HepG2 (cell line): ENCODE results near the gene RAB33B. TPM values are rescaled to one million over a fixed set of nuclear protein-coding genes. Genes with fewer than 3 reads are reported as not detected.

Source experiments
- ATAC-seq: fragments of 200-7000 bp; cut with Tn5 transposase; 3 replicates; pipeline ENCODE4 v1.9.1; 2020; ENCODE audit warnings: mild to moderate bottlenecking, moderate library complexity
- BruUV-seq: library from RNA; stranded (reverse); fragments of 400-500 nt; replicated peaks from 2 replicates; lab custom pipeline; 2021; lab: Mats Ljungman, UMichigan
- CTCF ChIA-PET: fragments of 300-600 bp; formaldehyde crosslinking; extraction: SDS; loops from one replicate; lab custom pipeline; 2021; ENCODE audit warnings: low total read pairs, inconsistent platforms, low intra/inter-chr PET ratio; lab: Yijun Ruan, JAX
- POLR2A ChIA-PET: fragments of 350-600 bp; sonication (Branson Sonifier 250); formaldehyde crosslinking; loops from one replicate; lab custom pipeline; 2020; ENCODE audit warnings: antibody characterized with exemption, inconsistent platforms; lab: Yijun Ruan, JAX
- DNase-seq: peaks from one replicate; pipeline ENCODE4 v3.0.0-alpha.2; 2015; ENCODE audit warnings: low spot score
- FAIRE-seq: peaks from 3 replicates; lab custom pipeline; 2011; peaks lifted over from hg19 to GRCh38; lab: Jason Lieb, UNC
- H2AFZ ChIP-seq: one replicate; pipeline ENCODE4 v1.6.1; 2011; ENCODE audit warnings: low read length, inconsistent platforms
- H3K27ac ChIP-seq: fragments of 300-600 bp; 3 replicates; pipeline ENCODE4 v1.8.0; 2011; ENCODE audit warnings: mixed run types, mild to moderate bottlenecking, mixed read lengths, low read length, inconsistent platforms; ENCODE audit not compliant: insufficient read depth; ENCODE audit errors: extremely low read length
- H3K27me3 ChIP-seq, 2 experiments: fragments of 200-600 bp in 1 of 2; 2 replicates in 1 of 2; 3 replicates in 1 of 2; pipeline versions ENCODE4 v1.6.0 to v1.8.0; 2011; ENCODE audit warnings: low read length in 2 of 2, mild to moderate bottlenecking in 2 of 2, moderate library complexity in 2 of 2, inconsistent platforms in 1 of 2; ENCODE audit not compliant: insufficient read depth in 2 of 2, control insufficient read depth in 1 of 2
- H3K36me3 ChIP-seq, 2 experiments: fragments of 200-600 bp in 1 of 2; replicated peaks in 1 of 2; 2 replicates in 1 of 2; 3 replicates in 1 of 2; pipeline versions ENCODE4 v1.5.1 to v1.8.0; 2011; ENCODE audit warnings: low read length in 2 of 2, inconsistent platforms in 1 of 2; ENCODE audit not compliant: insufficient read depth in 2 of 2, control insufficient read depth in 1 of 2
- H3K4me1 ChIP-seq: 2 replicates; pipeline ENCODE4 v1.5.1; 2012; ENCODE audit warnings: low read length, inconsistent platforms; ENCODE audit not compliant: insufficient read depth
- H3K4me2 ChIP-seq: 2 replicates; pipeline ENCODE4 v1.6.0; 2011; ENCODE audit warnings: low read depth, low read length, inconsistent platforms
- H3K4me3 ChIP-seq, 3 experiments: fragments of 200-600 bp in 1 of 3; sonication (generic), shearing (Covaris generic) in 1 of 3; replicated peaks in 1 of 3; 2 replicates each; pipeline ENCODE4 v1.5.1; 2011 to 2016; ENCODE audit warnings: low read length in 3 of 3, inconsistent platforms in 2 of 3, low read depth in 2 of 3, mild to moderate bottlenecking in 2 of 3, control low read depth in 1 of 3, mixed read lengths in 1 of 3; ENCODE audit not compliant: insufficient read depth in 1 of 3
- H3K79me2 ChIP-seq: one replicate; pipeline ENCODE4 v1.6.1; 2011; ENCODE audit warnings: low read length, inconsistent platforms; ENCODE audit not compliant: insufficient read depth
- H3K9ac ChIP-seq: 2 replicates; pipeline ENCODE4 v1.6.0; 2011; ENCODE audit warnings: mild to moderate bottlenecking, low read depth, low read length, inconsistent platforms; ENCODE audit not compliant: insufficient read depth
- H3K9me3 ChIP-seq: 2 replicates; pipeline ENCODE4 v1.5.1; 2012; ENCODE audit warnings: mild to moderate bottlenecking, low read length
- H4K20me1 ChIP-seq: 2 replicates; pipeline ENCODE4 v1.6.0; 2011; ENCODE audit warnings: inconsistent platforms, mild to moderate bottlenecking, low read length, moderate library complexity; ENCODE audit not compliant: insufficient read depth
- GATA4 ChIP-seq: sonication (generic); IDR thresholded peaks from 2 replicates; pipeline ENCODE4 v1.6.1; 2016; ENCODE audit warnings: antibody characterized with exemption, low read depth, borderline replicate concordance
- MNT ChIP-seq: fragments of 450-650 bp; IDR thresholded peaks from 2 replicates; pipeline ENCODE4 v1.6.1; 2016
- MXI1 ChIP-seq: IDR thresholded peaks from 3 replicates; pipeline ENCODE4 v1.6.1; 2012; ENCODE audit warnings: low read depth, low read length, inconsistent platforms, borderline replicate concordance
- NCOA5 ChIP-seq: sonication (generic); formaldehyde crosslinking; IDR thresholded peaks from 2 replicates; pipeline ENCODE4 v1.4.0; 2020; ENCODE audit warnings: missing genetic modification reagents
- PRDM4 ChIP-seq: sonication (generic); formaldehyde crosslinking; IDR thresholded peaks from 2 replicates; pipeline ENCODE4 v1.9.0; 2021; ENCODE audit warnings: missing genetic modification reagents, borderline replicate concordance
- REL ChIP-seq: sonication (generic); formaldehyde crosslinking; conservative IDR thresholded peaks from 2 replicates; pipeline ENCODE4 v1.8.0; 2022; ENCODE audit warnings: mild to moderate bottlenecking, missing genetic modification reagents, moderate library complexity
- SOX13 ChIP-seq, 3 experiments: fragments of 450-650 bp in 1 of 3; sonication (generic) in 1 of 3; formaldehyde crosslinking in 1 of 3; IDR thresholded peaks in 2 of 3; conservative IDR thresholded peaks in 1 of 3; 2 replicates each; pipeline versions ENCODE4 v1.5.0 to v1.6.1; 2016 to 2020; ENCODE audit warnings: antibody characterized with exemption in 1 of 3, mild to moderate bottlenecking in 1 of 3, missing compliant biosample characterization in 1 of 3, missing genetic modification reagents in 1 of 3, moderate library complexity in 1 of 3
- SRF ChIP-seq: IDR thresholded peaks from 2 replicates; pipeline ENCODE4 v1.6.1; 2011; ENCODE audit warnings: mild to moderate bottlenecking, low read depth, low read length, moderate library complexity
- TAF15 ChIP-seq: fragments of 200-400 bp; formaldehyde crosslinking; IDR thresholded peaks from one replicate; pipeline ENCODE4 v1.6.1; 2018; ENCODE audit warnings: mild to moderate bottlenecking, low read depth, low read length; ENCODE audit not compliant: poor library complexity, severe bottlenecking
- ZBTB26 ChIP-seq: IDR thresholded peaks from 2 replicates; pipeline ENCODE4 v1.6.1; 2016; ENCODE audit warnings: missing compliant biosample characterization, missing genetic modification reagents, borderline replicate concordance
- ZNF230 ChIP-seq: sonication (generic); formaldehyde crosslinking; IDR thresholded peaks from 2 replicates; pipeline ENCODE4 v1.4.0; 2020; ENCODE audit warnings: mild to moderate bottlenecking, missing genetic modification reagents
- ZNF333 ChIP-seq: sonication (generic); formaldehyde crosslinking; IDR thresholded peaks from 2 replicates; pipeline ENCODE4 v1.4.0; 2020; ENCODE audit warnings: mild to moderate bottlenecking, missing genetic modification reagents, borderline replicate concordance
- ZNF841 ChIP-seq: sonication (generic); formaldehyde crosslinking; IDR thresholded peaks from 2 replicates; pipeline ENCODE4 v1.8.1; 2023; ENCODE audit warnings: missing genetic modification reagents, borderline replicate concordance
- WGBS: methylation state at CpG from one replicate; pipeline ENCODE4 v1.1.6; 2017; ENCODE audit warnings: low lambda C conversion rate; 5-methylcytosine and 5-hydroxymethylcytosine counted together
- in situ Hi-C: cut with HindIII; loops from 2 replicates; pipeline ENCODE4 v1.10.0; 2017; ENCODE audit warnings: low pct_unique_long_range_greater_than_20kb; ENCODE audit not compliant: extremely low pct_ligation_motif_present
- intact Hi-C: fragments of 100-400 bp; cut with micrococcal nuclease; formaldehyde crosslinking; loops from one replicate; pipeline ENCODE4 v1.10.0; 2022; ENCODE audit not compliant: unreplicated experiment
- polyA plus RNA-seq, 8 experiments: library from polyadenylated mRNA; depleted of rRNA in 3 of 8; stranded (reverse) in 7 of 8; unstranded in 1 of 8; fragments of >200 nt; fragmentation: Illumina TruSeq in 4 of 8; extraction: Trizol in 4 of 8; gene quantifications; 2 replicates each; pipeline versions ENCODE4 v1.2.1 to v1.2.3, GENCODE V29; 2011 to 2016; ENCODE audit warnings: low read depth in 4 of 8, missing spikeins in 1 of 8, mixed read lengths in 1 of 8; ENCODE audit not compliant: insufficient read depth in 1 of 8
- total RNA-seq, 5 experiments: library from RNA; depleted of rRNA; stranded (reverse); fragments of >200 nt; fragmentation: Illumina TruSeq; extraction: Trizol; gene quantifications; 2 replicates each; pipeline ENCODE4 v1.2.3, GENCODE V29; 2016; ENCODE audit warnings: low read depth in 1 of 5

RAB33B gene
- total and polyA plus RNA-seq, 2 of the 13 experiments (the other 11 are each of a cell fraction or from before 2014, with no cell fraction given): 7.6 to 8.1 TPM

- no peak for TF ChIP-seq REL (CRISPR knock-in tag)
- no peak for TF ChIP-seq MNT
- no peak for TF ChIP-seq ZNF333
- TF ChIP-seq GATA4: no peak
- no peak for TF ChIP-seq ZBTB26 (CRISPR knock-in tag)
- no peak for TF ChIP-seq SRF
- no peak for TF ChIP-seq ZNF230
These were observed 29.1 kb downstream of the RAB33B start (continued) for GRCh38 chr4:139483000-139483399.

DNA sequence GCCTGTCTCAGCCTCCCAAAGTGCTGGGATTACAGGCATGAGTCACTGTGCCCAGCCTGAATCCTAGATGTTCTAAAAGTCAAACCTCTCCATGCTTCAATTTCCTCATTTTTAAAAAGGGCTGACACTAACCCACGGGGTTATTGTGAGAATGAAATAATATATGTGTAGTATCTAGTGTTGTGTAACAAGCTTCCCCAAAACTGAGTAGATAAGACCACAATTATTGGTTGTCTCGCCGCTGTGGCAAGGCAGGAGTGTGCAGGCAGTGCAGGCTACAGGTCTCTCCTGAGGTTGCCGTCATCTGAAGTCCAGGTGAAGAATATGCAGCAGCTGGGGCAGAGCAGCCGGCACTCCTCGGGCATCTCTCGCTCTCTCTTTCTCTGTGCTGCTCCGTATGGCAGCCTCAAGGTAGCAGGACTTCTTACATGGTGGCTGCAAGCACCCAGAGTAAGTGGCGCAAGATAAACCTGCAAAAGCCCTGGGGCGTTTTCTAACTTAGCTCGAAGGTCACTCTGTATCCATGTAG, 30.9 kb downstream of the RAB33B start:
- peak overlapping the region; percentile 72 for H3K4me2 ChIP-seq
- CTCF ChIA-PET: no interaction called here
- no TSS peak for BruUV-seq
- TF ChIP-seq SOX13 (IDR thresholded peaks at IDR 0.05): no peak
- TF ChIP-seq SOX13 (CRISPR knock-in tag; conservative IDR thresholded peaks at IDR 0.05 in 1 of 2, IDR thresholded peaks at IDR 0.05 in 1 of 2): no peak
- TF ChIP-seq TAF15: no peak
- TF ChIP-seq NCOA5 (CRISPR knock-in tag): no peak
- TF ChIP-seq PRDM4 (CRISPR knock-in tag): no peak
- TF ChIP-seq ZNF841 (CRISPR knock-in tag): no peak
- no peak for TF ChIP-seq MXI1

More for the DNA sequence above, 30.9 kb downstream of the RAB33B start:
- DNase-seq: no peak
- 3% methylated on average over 11 of the region's 11 CpGs for WGBS
- peak overlapping the region; percentile 21 to 42 (median 39); a peak in 3 of 6 replicates for H3K4me3 ChIP-seq
- no peak overlapping the region for H3K27ac ChIP-seq
- peaks cover 12% of the 10 kb centered on the region; the same call in 1 of the 2 replicates for H3K4me1 ChIP-seq
- peak overlapping the region; percentile 58 for H2AFZ ChIP-seq
- H3K9me3 ChIP-seq: no peaks in the 10 kb centered on the region
- H3K9ac ChIP-seq: no peak overlapping the region
- POLR2A ChIA-PET: no interaction called here
- H3K79me2 ChIP-seq: no peaks in the 10 kb centered on the region
- in situ Hi-C loops (no loop called here), intact Hi-C loops (no loop called here)
- ATAC-seq: peak; percentile 92
- H3K36me3 ChIP-seq: no peaks in the 10 kb centered on the region
- FAIRE-seq: no peak
- H4K20me1 ChIP-seq: no peaks in the 10 kb centered on the region
- H3K27me3 ChIP-seq: no peaks in the 10 kb centered on the region; a peak in 1 of 5 replicates
